GM18519 (cell line): ENCODE data around the gene ASRGL1.

Experiments
- ATAC-seq: cut with Tn5 transposase; IDR thresholded peaks from one replicate; pipeline ENCODE4 v1.9.1; 2021; ENCODE audit warnings: mild to moderate bottlenecking, moderate library complexity; ENCODE audit not compliant: unreplicated experiment, low FRiP score

ASRGL1 gene

GRCh38 chr11:62391642-62392425 is 54.6 kb downstream of the ASRGL1 start:
- ATAC-seq = no peak

- ATAC-seq = no peak
These were observed 55.3 kb downstream of the ASRGL1 start for GRCh38 chr11:62392506-62392905.

GRCh38 chr11:62393061-62393611 is 55.9 kb downstream of the ASRGL1 start:
- ATAC-seq = no peak

- ATAC-seq = no peak
These were observed 56.5 kb downstream of the ASRGL1 start for GRCh38 chr11:62393735-62394134.

GRCh38 chr11:62394825-62395538 is 57.7 kb downstream of the ASRGL1 start:
- ATAC-seq = no peak

- no peak for ATAC-seq
These were observed 58.8 kb downstream of the ASRGL1 start for GRCh38 chr11:62395885-62396551.

- no peak for ATAC-seq
These were observed 61.1 kb downstream of the ASRGL1 start for GRCh38 chr11:62398011-62398994.

GRCh38 chr11:62399172-62399877 is 62.1 kb downstream of the ASRGL1 start:
- ATAC-seq = no peak

GRCh38 chr11:62399878-62400266 is 62.6 kb downstream of the ASRGL1 start:
- no peak for ATAC-seq

GRCh38 chr11:62400281-62400680 is 63.0 kb downstream of the ASRGL1 start:
- ATAC-seq = no peak

GRCh38 chr11:62400760-62401159 is 63.5 kb downstream of the ASRGL1 start:
- no peak for ATAC-seq

GRCh38 chr11:62401356-62401755 is 64.1 kb downstream of the ASRGL1 start:
- ATAC-seq = no peak

GRCh38 chr11:62401811-62402210 is 64.6 kb downstream of the ASRGL1 start:
- no peak for ATAC-seq

- ATAC-seq = no peak
These were observed 65.1 kb downstream of the ASRGL1 start for GRCh38 chr11:62402226-62402959.

- ATAC-seq = no peak
These were observed 65.9 kb downstream of the ASRGL1 start for GRCh38 chr11:62402960-62403730.

- no peak for ATAC-seq
These were observed 67.2 kb downstream of the ASRGL1 start for GRCh38 chr11:62404435-62404834.

- ATAC-seq = no peak
These were observed 67.7 kb downstream of the ASRGL1 start for GRCh38 chr11:62404901-62405300.

- no peak for ATAC-seq
These were observed 68.8 kb downstream of the ASRGL1 start for GRCh38 chr11:62406034-62406433.
